VCaP (cell line): ENCODE results near the gene SSBP4.

Experiments used
- H3K27ac ChIP-seq: fragments of 450-650 bp; 2 replicates; pipeline ENCODE4 v1.5.1; 2017
- CTCF ChIP-seq: fragments of 450-650 bp; conservative IDR thresholded peaks from 2 replicates; pipeline ENCODE4 v1.5.1; 2017; ENCODE audit warnings: mild to moderate bottlenecking, moderate library complexity

SSBP4 gene

GRCh38 chr19:18389726-18390064 lies 29.5 kb upstream of the SSBP4 start:
- no peak for TF ChIP-seq CTCF

GRCh38 chr19:18390065-18390907 lies 28.9 kb upstream of the SSBP4 start:
- H3K27ac ChIP-seq = no peak overlapping the region; the same call in 1 of the 2 replicates
- TF ChIP-seq CTCF = no peak

More at GRCh38 chr19:18389726-18390064, 29.5 kb upstream of the SSBP4 start:
- H3K27ac ChIP-seq = no peak overlapping the region; the same call in 1 of the 2 replicates

- no peak overlapping the region for H3K27ac ChIP-seq
- no peak for TF ChIP-seq CTCF
Measured at GRCh38 chr19:18391509-18392075, 27.6 kb upstream of the SSBP4 start.

- TF ChIP-seq CTCF = no peak
- no peak overlapping the region for H3K27ac ChIP-seq
Measured at GRCh38 chr19:18392417-18392816, 26.8 kb upstream of the SSBP4 start.

- no peak for TF ChIP-seq CTCF
- H3K27ac ChIP-seq = no peak overlapping the region
Measured at GRCh38 chr19:18392926-18393325, 26.3 kb upstream of the SSBP4 start.

GRCh38 chr19:18393836-18394235 lies 25.4 kb upstream of the SSBP4 start:
- no peak overlapping the region for H3K27ac ChIP-seq
- no peak for TF ChIP-seq CTCF

- TF ChIP-seq CTCF = no peak
- 0 out of 2 replicates have a peak overlapping the region, but pooled peaks have one; percentile 7 for H3K27ac ChIP-seq
Measured at GRCh38 chr19:18396471-18397241, 22.5 kb upstream of the SSBP4 start.
